CD4-positive, alpha-beta T cell treated with Interleukin-21 for 1 hour (primary cell): Measurements from ENCODE around the gene PRKN.

Experiments used
- DNase-seq: peaks from one replicate; pipeline ENCODE4 v3.0.0-alpha.2; 2020

Gene PRKN

GRCh38 chr6:162671580-162672165 lies 55.9 kb downstream of the PRKN start:
- DNase-seq: no peak

GRCh38 chr6:162670345-162670744 lies 57.2 kb downstream of the PRKN start:
- DNase-seq: no peak

- DNase-seq: no peak
Measured at GRCh38 chr6:162666246-162666645, 61.3 kb downstream of the PRKN start.

- DNase-seq: no peak
Measured at GRCh38 chr6:162653808-162654207, 73.8 kb downstream of the PRKN start.

GRCh38 chr6:162651505-162651904 lies 76.1 kb downstream of the PRKN start:
- DNase-seq: no peak

GRCh38 chr6:162649271-162649670 lies 78.3 kb downstream of the PRKN start:
- DNase-seq: no peak

- DNase-seq: no peak
Measured at GRCh38 chr6:162644153-162644552, 83.4 kb downstream of the PRKN start.

GRCh38 chr6:162640756-162641155 lies 86.8 kb downstream of the PRKN start:
- DNase-seq: no peak

GRCh38 chr6:162639951-162640350 lies 87.6 kb downstream of the PRKN start:
- DNase-seq: no peak

GRCh38 chr6:162638931-162639574 lies 88.5 kb downstream of the PRKN start:
- no peak for DNase-seq

- no peak for DNase-seq
Measured at GRCh38 chr6:162637317-162637716, 90.2 kb downstream of the PRKN start.

GRCh38 chr6:162636167-162636566 lies 91.4 kb downstream of the PRKN start:
- no peak for DNase-seq

- DNase-seq: no peak
Measured at GRCh38 chr6:162631546-162631945, 96.0 kb downstream of the PRKN start.

- DNase-seq: no peak
Measured at GRCh38 chr6:162630069-162630468, 97.5 kb downstream of the PRKN start.

- DNase-seq: no peak
Measured at GRCh38 chr6:162627825-162628224, 99.7 kb downstream of the PRKN start.

- no peak for DNase-seq
Measured at GRCh38 chr6:162627362-162627761, 100.2 kb downstream of the PRKN start.

- no peak for DNase-seq
Measured at GRCh38 chr6:162626869-162627268, 100.7 kb downstream of the PRKN start.

GRCh38 chr6:162625846-162626540 lies 101.6 kb downstream of the PRKN start:
- no peak for DNase-seq

GRCh38 chr6:162622572-162622971 lies 105.0 kb downstream of the PRKN start:
- no peak for DNase-seq

GRCh38 chr6:162621246-162621645 lies 106.3 kb downstream of the PRKN start:
- DNase-seq: no peak

GRCh38 chr6:162620073-162620472 lies 107.5 kb downstream of the PRKN start:
- DNase-seq: no peak

GRCh38 chr6:162618448-162619002 lies 109.0 kb downstream of the PRKN start:
- DNase-seq: no peak

- no peak for DNase-seq
Measured at GRCh38 chr6:162615016-162615705, 112.4 kb downstream of the PRKN start.
